HepG2 (cell line): Measurements from ENCODE around the gene HRH3. TPM values are rescaled to one million over a fixed set of nuclear protein-coding genes. Genes with fewer than 3 reads are reported as not detected.

Experiments used
- ARID4A ChIP-seq: sonication (generic); formaldehyde crosslinking; IDR thresholded peaks from 2 replicates; pipeline ENCODE4 v1.5.0; 2020; ENCODE audit warnings: mild to moderate bottlenecking, missing genetic modification reagents, borderline replicate concordance
- DMAP1 ChIP-seq: IDR thresholded peaks from 2 replicates; pipeline ENCODE4 v1.6.1; 2016
- HMGXB3 ChIP-seq: sonication (generic); formaldehyde crosslinking; IDR thresholded peaks from 2 replicates; pipeline ENCODE4 v1.4.0; 2020; ENCODE audit warnings: missing genetic modification reagents, borderline replicate concordance
- MTERF4 ChIP-seq: sonication (generic); formaldehyde crosslinking; IDR thresholded peaks from 2 replicates; pipeline ENCODE4 v1.8.0; 2023; ENCODE audit warnings: mild to moderate bottlenecking, missing genetic modification reagents
- USF2 ChIP-seq, 2 experiments: sonication (generic) in 1 of 2; formaldehyde crosslinking in 1 of 2; IDR thresholded peaks; 2 replicates each; pipeline versions ENCODE4 v1.5.1 to v1.6.1; 2011 to 2020; ENCODE audit warnings: borderline replicate concordance in 1 of 2, low read depth in 1 of 2, low read length in 1 of 2, mild to moderate bottlenecking in 1 of 2, missing genetic modification reagents in 1 of 2, moderate library complexity in 1 of 2
- XRCC5 ChIP-seq: fragments of 200-400 bp; formaldehyde crosslinking; optimal IDR thresholded peaks from 2 replicates; pipeline ENCODE3; 2017; ENCODE audit warnings: mild to moderate bottlenecking, low read length
- ZBTB21 ChIP-seq: sonication (generic); formaldehyde crosslinking; IDR thresholded peaks from 2 replicates; pipeline ENCODE4 v1.4.0; 2020; ENCODE audit warnings: missing genetic modification reagents
- ZBTB3 ChIP-seq: sonication (generic); formaldehyde crosslinking; IDR thresholded peaks from 2 replicates; pipeline ENCODE4 v1.4.0; 2020; ENCODE audit warnings: low read depth, mild to moderate bottlenecking, moderate library complexity, missing genetic modification reagents, borderline replicate concordance
- ZFP90 ChIP-seq: sonication (generic); formaldehyde crosslinking; IDR thresholded peaks from 2 replicates; pipeline ENCODE4 v1.8.0; 2022; ENCODE audit warnings: missing genetic modification reagents, mild to moderate bottlenecking, inconsistent platforms, borderline replicate concordance
- ZNF260 ChIP-seq: sonication (generic); formaldehyde crosslinking; IDR thresholded peaks from 2 replicates; pipeline ENCODE4 v1.4.0; 2020; ENCODE audit warnings: missing genetic modification reagents, low read depth, mild to moderate bottlenecking, borderline replicate concordance
- ZNF329 ChIP-seq: sonication (generic); formaldehyde crosslinking; IDR thresholded peaks from 2 replicates; pipeline ENCODE4 v1.9.0; 2021; ENCODE audit warnings: low read depth, mild to moderate bottlenecking, missing genetic modification reagents
- ZNF414 ChIP-seq: sonication (generic); formaldehyde crosslinking; IDR thresholded peaks from 2 replicates; pipeline ENCODE4 v1.5.0; 2020; ENCODE audit warnings: missing genetic modification reagents
- ZNF441 ChIP-seq: sonication (generic); formaldehyde crosslinking; IDR thresholded peaks from 2 replicates; pipeline ENCODE4 v1.7.0; 2021; ENCODE audit warnings: missing genetic modification reagents, borderline replicate concordance
- ZNF784 ChIP-seq: sonication (generic); formaldehyde crosslinking; IDR thresholded peaks from 2 replicates; pipeline ENCODE4 v1.5.1; 2020; ENCODE audit warnings: missing genetic modification reagents, mild to moderate bottlenecking, borderline replicate concordance
- ZNF891 ChIP-seq: sonication (generic); formaldehyde crosslinking; IDR thresholded peaks from 2 replicates; pipeline ENCODE4 v1.5.0; 2020; ENCODE audit warnings: mild to moderate bottlenecking, missing genetic modification reagents
- polyA plus RNA-seq, 8 experiments: library from polyadenylated mRNA; depleted of rRNA in 3 of 8; stranded (reverse) in 7 of 8; unstranded in 1 of 8; fragments of >200 nt; fragmentation: Illumina TruSeq in 4 of 8; extraction: Trizol in 4 of 8; gene quantifications; 2 replicates each; pipeline versions ENCODE4 v1.2.1 to v1.2.3, GENCODE V29; 2011 to 2016; ENCODE audit warnings: low read depth in 4 of 8, missing spikeins in 1 of 8, mixed read lengths in 1 of 8; ENCODE audit not compliant: insufficient read depth in 1 of 8
- total RNA-seq, 5 experiments: library from RNA; depleted of rRNA; stranded (reverse); fragments of >200 nt; fragmentation: Illumina TruSeq; extraction: Trizol; gene quantifications; 2 replicates each; pipeline ENCODE4 v1.2.3, GENCODE V29; 2016; ENCODE audit warnings: low read depth in 1 of 5

Gene HRH3
- total and polyA plus RNA-seq, 2 of the 13 experiments (the other 11 are each of a cell fraction or from before 2014, with no cell fraction given), result 0.18 TPM; not detected in 1

- no peak for TF ChIP-seq HMGXB3 (CRISPR knock-in tag)
- 0 out of 2 replicates have a peak, but pooled peaks have one; percentile 2 for TF ChIP-seq ZNF891 (CRISPR knock-in tag)
- no peak for TF ChIP-seq ZNF414 (CRISPR knock-in tag)
- TF ChIP-seq ZBTB21 (CRISPR knock-in tag), result no peak
- no peak for TF ChIP-seq ZNF260
- TF ChIP-seq DMAP1 (CRISPR knock-in tag), result no peak
- no peak for TF ChIP-seq ZFP90 (CRISPR knock-in tag)
- 0 out of 2 replicates have a peak, but pooled peaks have one; percentile 53 for TF ChIP-seq MTERF4 (CRISPR knock-in tag)
- TF ChIP-seq ZBTB3 (CRISPR knock-in tag), result no peak
- TF ChIP-seq ZNF441, result 0 out of 2 replicates have a peak, but pooled peaks have one; percentile 21
- no peak for TF ChIP-seq USF2 (IDR thresholded peaks at IDR 0.05; ENCODE audit: low read depth, low read length)
- peak; percentile 55; the same call in 1 of the 2 replicates for TF ChIP-seq USF2 (CRISPR knock-in tag; IDR thresholded peaks at IDR 0.05; ENCODE audit: borderline replicate concordance)
- no peak for TF ChIP-seq XRCC5
- TF ChIP-seq ZNF329 (CRISPR knock-in tag), result no peak
- TF ChIP-seq ARID4A, result 0 out of 2 replicates have a peak, but pooled peaks have one; percentile 48
- TF ChIP-seq ZNF784 (CRISPR knock-in tag), result no peak
Observed at GRCh38 chr20:62227591-62227976, 7.5 kb upstream of the HRH3 start (continued).
